Peyer's patch (tissue), 4 donors: ENCODE data around the gene TMEM18.

ENCODE experiments used
- CTCF ChIP-seq, 6 experiments: fragments of 450-650 bp in 4 of 6; fragments of 200-600 bp in 2 of 6; sonication (generic) in 1 of 6; IDR thresholded peaks; one replicate each; pipeline ENCODE4 v1.5.1; 2017 to 2019; ENCODE audit warnings: antibody characterized with exemption in 6 of 6, mild to moderate bottlenecking in 3 of 6, moderate library complexity in 1 of 6
- POLR2A ChIP-seq, 2 donors: fragments of 450-650 bp; IDR thresholded peaks; one replicate each; pipeline ENCODE4 v1.5.1; 2017; ENCODE audit warnings: antibody characterized with exemption in 2 of 2, mild to moderate bottlenecking in 2 of 2, moderate library complexity in 2 of 2

GRCh38 chr2:624096-624495 lies 53.1 kb downstream of the TMEM18 start:
- no peak for TF ChIP-seq POLR2A (IDR thresholded peaks at IDR 0.05)
- no peak for TF ChIP-seq CTCF (IDR thresholded peaks at IDR 0.05)
